HFFc6 (cell line): ENCODE measurements around the gene SHC3. TPM values are rescaled to one million over a fixed set of nuclear protein-coding genes. Genes with fewer than 3 reads are reported as not detected.

Source experiments
- DNase-seq: peaks from one replicate; pipeline ENCODE4 v3.0.0-alpha.2; 2018
- H3K27ac Mint-ChIP-seq: 2 replicates; pipeline ENCODE4 v1.8.0; 2020; ENCODE audit warnings: mild to moderate bottlenecking, mixed read lengths
- H3K27me3 Mint-ChIP-seq: 2 replicates; pipeline ENCODE4 v1.8.0; 2021; ENCODE audit warnings: mild to moderate bottlenecking, moderate library complexity, mixed read lengths; ENCODE audit not compliant: insufficient read depth
- H3K36me3 Mint-ChIP-seq: 2 replicates; pipeline ENCODE4 v1.8.0; 2021; ENCODE audit warnings: low read depth, mixed read lengths
- H3K4me1 Mint-ChIP-seq: 2 replicates; pipeline ENCODE4 v1.8.0; 2020; ENCODE audit warnings: low read depth, mixed read lengths
- H3K4me3 Mint-ChIP-seq: 2 replicates; pipeline ENCODE4 v1.8.0; 2020; ENCODE audit warnings: mild to moderate bottlenecking, moderate library complexity, mixed read lengths
- H3K9me3 Mint-ChIP-seq: 2 replicates; pipeline ENCODE4 v1.8.0; 2020; ENCODE audit warnings: mild to moderate bottlenecking, mixed read lengths
- total RNA-seq, 6 experiments: library from RNA; stranded (reverse); fragmentation: NEBNext Ultra II Directional; extraction: Animal tissue kit (Norgen Biotek cat#: 25700); gene quantifications; 2 replicates in 1 of 6; 3 replicates in 5 of 6; pipeline ENCODE4 v1.2.3, GENCODE V29; 2021
- TF ChIP-seq, protein P1 (sequence below): fragments of 200-600 bp; sonication (generic); IDR thresholded peaks from 2 replicates; pipeline ENCODE4 v1.5.0; 2021; ENCODE audit warnings: antibody characterized with exemption, mild to moderate bottlenecking

Gene SHC3
- total RNA-seq, 6 experiments from 2014 or later, result 0.28 to 1.9 (median 0.42) TPM

GRCh38 chr9:89096807-89097206 lies 81.8 kb downstream of the SHC3 start:
- Mint-ChIP-seq H3K27ac (no peak overlapping the region), H3K27me3 (peaks cover 4% of the 10 kb centered on the region), H3K4me3 (no peak overlapping the region), H3K4me1 (peaks cover 9% of the 10 kb centered on the region), H3K36me3 (no peaks in the 10 kb centered on the region), H3K9me3 (no peaks in the 10 kb centered on the region)
- no peak for DNase-seq
- TF ChIP-seq, protein P1, sequence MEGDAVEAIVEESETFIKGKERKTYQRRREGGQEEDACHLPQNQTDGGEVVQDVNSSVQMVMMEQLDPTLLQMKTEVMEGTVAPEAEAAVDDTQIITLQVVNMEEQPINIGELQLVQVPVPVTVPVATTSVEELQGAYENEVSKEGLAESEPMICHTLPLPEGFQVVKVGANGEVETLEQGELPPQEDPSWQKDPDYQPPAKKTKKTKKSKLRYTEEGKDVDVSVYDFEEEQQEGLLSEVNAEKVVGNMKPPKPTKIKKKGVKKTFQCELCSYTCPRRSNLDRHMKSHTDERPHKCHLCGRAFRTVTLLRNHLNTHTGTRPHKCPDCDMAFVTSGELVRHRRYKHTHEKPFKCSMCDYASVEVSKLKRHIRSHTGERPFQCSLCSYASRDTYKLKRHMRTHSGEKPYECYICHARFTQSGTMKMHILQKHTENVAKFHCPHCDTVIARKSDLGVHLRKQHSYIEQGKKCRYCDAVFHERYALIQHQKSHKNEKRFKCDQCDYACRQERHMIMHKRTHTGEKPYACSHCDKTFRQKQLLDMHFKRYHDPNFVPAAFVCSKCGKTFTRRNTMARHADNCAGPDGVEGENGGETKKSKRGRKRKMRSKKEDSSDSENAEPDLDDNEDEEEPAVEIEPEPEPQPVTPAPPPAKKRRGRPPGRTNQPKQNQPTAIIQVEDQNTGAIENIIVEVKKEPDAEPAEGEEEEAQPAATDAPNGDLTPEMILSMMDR, result peak; percentile 31; the same call in 1 of the 2 replicates

DNA sequence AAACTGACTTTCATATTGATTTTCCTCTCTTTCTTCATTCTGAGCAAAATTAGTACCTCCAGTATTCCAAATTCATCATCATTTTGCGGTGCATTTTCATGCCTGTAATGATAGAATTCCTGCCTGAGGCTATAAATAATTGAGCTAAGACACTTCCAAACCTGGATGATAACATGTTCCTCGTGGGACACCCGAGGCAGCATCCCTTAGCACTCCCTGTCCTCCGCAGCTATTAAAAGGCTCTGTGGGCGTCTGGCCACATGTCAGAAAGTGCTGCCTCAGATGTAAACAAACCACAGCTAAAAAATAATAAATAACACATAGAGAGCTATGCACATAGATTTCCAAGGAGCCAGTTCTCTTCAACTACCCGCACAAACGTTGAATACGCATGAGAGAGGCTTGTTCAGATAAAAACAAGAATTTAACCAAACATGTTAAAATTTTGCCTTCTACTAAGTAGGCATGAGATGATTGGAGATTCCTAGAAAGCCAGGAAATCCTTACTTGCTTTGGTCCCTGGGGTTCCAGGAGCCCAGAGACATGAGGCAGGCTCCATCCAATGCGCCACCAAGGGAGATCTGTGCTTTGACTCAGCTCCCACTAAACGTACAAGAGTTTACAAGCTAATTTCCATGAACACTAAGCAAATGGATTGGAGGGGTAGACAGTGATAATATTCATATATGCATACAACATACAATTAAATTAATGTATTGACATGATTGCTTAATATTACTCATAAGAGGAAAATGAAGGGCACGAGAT lies 82.7 kb downstream of the SHC3 start:
- H3K4me3 Mint-ChIP-seq, result no peak overlapping the region
- DNase-seq, result no peak
- TF ChIP-seq, protein P1, result no peak
- peaks cover 9% of the 10 kb centered on the region for H3K4me1 Mint-ChIP-seq
- H3K36me3 Mint-ChIP-seq, result no peaks in the 10 kb centered on the region
- peaks cover 4% of the 10 kb centered on the region for H3K27me3 Mint-ChIP-seq
- no peak overlapping the region for H3K27ac Mint-ChIP-seq
- no peaks in the 10 kb centered on the region for H3K9me3 Mint-ChIP-seq

- Mint-ChIP-seq H3K27ac (no peak overlapping the region), H3K4me3 (no peak overlapping the region), H3K9me3 (no peaks in the 10 kb centered on the region), H3K36me3 (no peaks in the 10 kb centered on the region; the same call in 1 of the 2 replicates), H3K27me3 (peaks cover 4% of the 10 kb centered on the region), H3K4me1 (peaks cover 9% of the 10 kb centered on the region)
- TF ChIP-seq, protein P1, result no peak
- no peak for DNase-seq
Observed at GRCh38 chr9:89093201-89093975, 85.2 kb downstream of the SHC3 start.

- no peaks in the 10 kb centered on the region for H3K9me3 Mint-ChIP-seq
- no peak for DNase-seq
- H3K27ac Mint-ChIP-seq, result no peak overlapping the region
- H3K4me3 Mint-ChIP-seq, result no peak overlapping the region
- TF ChIP-seq, protein P1, result no peak
- no peaks in the 10 kb centered on the region; the same call in 1 of the 2 replicates for H3K36me3 Mint-ChIP-seq
- no peaks in the 10 kb centered on the region for H3K4me1 Mint-ChIP-seq
- peaks cover 13% of the 10 kb centered on the region for H3K27me3 Mint-ChIP-seq
Observed at GRCh38 chr9:89089176-89089575, 89.4 kb downstream of the SHC3 start.

GRCh38 chr9:89083626-89084025 lies 95.0 kb downstream of the SHC3 start:
- H3K4me3 Mint-ChIP-seq, result no peak overlapping the region
- TF ChIP-seq, protein P1, result no peak
- H3K27ac Mint-ChIP-seq, result no peak overlapping the region
- H3K27me3 Mint-ChIP-seq, result peaks cover 15% of the 10 kb centered on the region
- peaks cover 4% of the 10 kb centered on the region; the same call in 1 of the 2 replicates for H3K9me3 Mint-ChIP-seq
- H3K36me3 Mint-ChIP-seq, result no peaks in the 10 kb centered on the region; the same call in 1 of the 2 replicates
- DNase-seq, result no peak
- peaks cover 18% of the 10 kb centered on the region for H3K4me1 Mint-ChIP-seq
